Epithelial cell of esophagus (primary cell): ENCODE measurements around the gene CTSD.

Source experiments
- DNase-seq: peaks from one replicate; pipeline ENCODE4 v3.0.0; 2010; ENCODE audit warnings: low read depth
- H3K4me3 ChIP-seq: 2 replicates; pipeline ENCODE4 v1.5.1; 2011; ENCODE audit warnings: mild to moderate bottlenecking, low read length, control low read depth
- TF ChIP-seq, protein P1 (sequence below): IDR thresholded peaks from 2 replicates; pipeline ENCODE4 v1.5.1; 2011; ENCODE audit warnings: low read depth, mild to moderate bottlenecking, low read length, control low read depth, inconsistent platforms; ENCODE audit not compliant: insufficient read depth; ENCODE audit errors: missing control alignments

Gene CTSD

DNA sequence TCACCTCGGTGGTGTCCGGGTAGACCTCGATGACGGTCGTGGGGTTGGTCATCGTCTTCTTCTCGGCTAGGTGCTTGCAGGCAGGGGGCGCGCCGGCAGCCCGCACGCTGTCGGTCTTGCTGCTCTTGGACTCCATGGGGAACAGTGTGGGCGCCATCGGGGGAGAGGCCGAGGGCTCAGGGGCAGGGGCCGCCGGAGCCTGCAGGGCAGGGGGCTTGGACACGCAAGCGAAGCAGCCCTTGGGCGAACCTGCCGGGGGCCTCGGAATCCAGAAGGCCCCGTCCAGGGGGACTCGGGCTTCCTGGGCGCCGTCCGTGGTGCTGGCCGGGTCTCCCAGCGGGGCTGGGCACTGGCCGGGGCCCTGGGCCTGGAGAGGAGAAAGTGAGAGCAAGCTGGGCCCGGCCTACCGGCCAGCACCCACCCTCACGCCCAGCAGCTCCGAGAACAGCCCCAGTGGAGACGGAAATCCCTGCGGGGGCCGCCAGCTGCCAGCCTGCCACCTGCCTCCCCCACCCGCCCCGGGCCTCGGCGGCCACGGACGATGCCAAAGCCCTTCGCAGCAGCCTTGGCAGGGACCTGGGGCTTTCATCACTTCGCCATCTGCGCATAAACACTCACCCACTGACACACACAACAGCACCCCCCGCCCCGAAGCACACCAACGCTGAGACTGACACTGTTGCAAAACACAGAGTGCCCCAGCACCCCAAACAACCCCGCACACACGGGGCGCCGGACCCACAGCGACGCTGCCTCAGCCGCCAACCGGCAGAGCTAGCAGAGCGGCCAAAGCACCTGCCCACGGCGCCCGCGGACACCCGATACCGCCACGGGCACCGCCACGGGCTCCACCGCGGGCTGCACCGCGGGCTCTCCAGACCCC, 15.7 kb downstream of the CTSD start:
- H3K4me3 ChIP-seq: peak overlapping the region; percentile 83
- no peak for DNase-seq
- TF ChIP-seq, protein P1, sequence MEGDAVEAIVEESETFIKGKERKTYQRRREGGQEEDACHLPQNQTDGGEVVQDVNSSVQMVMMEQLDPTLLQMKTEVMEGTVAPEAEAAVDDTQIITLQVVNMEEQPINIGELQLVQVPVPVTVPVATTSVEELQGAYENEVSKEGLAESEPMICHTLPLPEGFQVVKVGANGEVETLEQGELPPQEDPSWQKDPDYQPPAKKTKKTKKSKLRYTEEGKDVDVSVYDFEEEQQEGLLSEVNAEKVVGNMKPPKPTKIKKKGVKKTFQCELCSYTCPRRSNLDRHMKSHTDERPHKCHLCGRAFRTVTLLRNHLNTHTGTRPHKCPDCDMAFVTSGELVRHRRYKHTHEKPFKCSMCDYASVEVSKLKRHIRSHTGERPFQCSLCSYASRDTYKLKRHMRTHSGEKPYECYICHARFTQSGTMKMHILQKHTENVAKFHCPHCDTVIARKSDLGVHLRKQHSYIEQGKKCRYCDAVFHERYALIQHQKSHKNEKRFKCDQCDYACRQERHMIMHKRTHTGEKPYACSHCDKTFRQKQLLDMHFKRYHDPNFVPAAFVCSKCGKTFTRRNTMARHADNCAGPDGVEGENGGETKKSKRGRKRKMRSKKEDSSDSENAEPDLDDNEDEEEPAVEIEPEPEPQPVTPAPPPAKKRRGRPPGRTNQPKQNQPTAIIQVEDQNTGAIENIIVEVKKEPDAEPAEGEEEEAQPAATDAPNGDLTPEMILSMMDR: peak; percentile 19

DNA sequence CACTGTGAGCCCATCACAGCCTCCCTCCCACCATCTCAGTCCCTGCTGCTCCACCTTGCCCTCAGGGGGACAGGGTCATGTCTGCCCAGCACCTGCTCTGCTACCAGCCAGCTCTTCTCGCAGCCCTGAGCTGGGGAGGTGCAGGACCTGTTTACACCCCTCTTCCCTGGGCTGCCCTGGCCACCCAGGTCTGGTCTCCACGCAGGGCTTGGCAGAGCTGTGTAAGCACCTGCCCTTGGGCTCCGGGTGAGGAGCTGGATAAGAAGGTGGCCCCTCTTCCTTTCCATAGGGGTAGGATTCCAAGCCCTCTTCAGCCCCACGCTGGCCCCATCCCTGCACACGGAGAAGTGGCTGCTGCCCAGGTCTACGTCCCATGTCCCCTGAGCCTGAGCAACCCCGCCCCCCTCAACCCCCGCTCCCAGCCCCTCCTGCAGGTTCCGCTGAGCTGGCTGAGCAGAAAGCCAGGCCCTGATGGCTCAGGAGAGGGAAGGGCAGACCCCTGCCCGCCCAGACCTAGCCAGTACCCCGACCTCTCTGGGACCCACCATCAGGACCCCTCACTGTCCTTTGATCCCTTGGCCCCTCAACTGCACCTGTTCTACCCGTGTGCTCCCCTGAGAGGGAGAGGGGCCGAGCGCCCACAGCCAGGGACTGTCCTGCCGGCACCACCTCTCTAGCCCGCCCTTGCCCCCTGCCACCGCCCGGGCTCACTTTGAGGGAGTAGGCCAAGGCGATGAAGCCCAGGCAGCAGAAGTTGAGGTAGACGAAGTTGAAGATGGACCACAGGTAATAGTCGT, 16.6 kb downstream of the CTSD start:
- H3K4me3 ChIP-seq: peak overlapping the region; percentile 83
- TF ChIP-seq, protein P1: no peak
- DNase-seq: no peak

DNA sequence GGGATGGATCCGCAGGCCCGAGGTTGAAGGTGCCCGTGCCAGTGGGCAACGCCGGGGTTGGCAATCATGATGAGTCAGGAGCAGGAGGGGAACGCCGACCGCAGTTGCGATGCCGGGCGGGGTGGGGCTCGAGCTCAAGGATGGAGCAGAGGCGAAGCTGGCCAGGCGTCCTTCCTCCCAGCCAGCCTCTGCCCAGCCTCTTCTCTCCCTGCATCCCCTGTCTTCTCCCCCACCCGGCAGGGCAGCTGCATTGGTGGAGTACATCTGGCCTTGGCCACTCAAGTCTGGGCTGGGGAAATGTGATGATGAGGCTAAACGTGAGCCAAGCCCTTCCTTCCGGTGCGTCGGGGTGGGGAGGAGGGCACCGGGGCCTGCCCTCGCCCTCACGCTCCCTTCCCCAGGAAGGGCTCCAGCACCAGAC, 17.2 kb downstream of the CTSD start:
- DNase-seq: no peak
- H3K4me3 ChIP-seq: peak overlapping the region; percentile 83
- TF ChIP-seq, protein P1: no peak

DNA sequence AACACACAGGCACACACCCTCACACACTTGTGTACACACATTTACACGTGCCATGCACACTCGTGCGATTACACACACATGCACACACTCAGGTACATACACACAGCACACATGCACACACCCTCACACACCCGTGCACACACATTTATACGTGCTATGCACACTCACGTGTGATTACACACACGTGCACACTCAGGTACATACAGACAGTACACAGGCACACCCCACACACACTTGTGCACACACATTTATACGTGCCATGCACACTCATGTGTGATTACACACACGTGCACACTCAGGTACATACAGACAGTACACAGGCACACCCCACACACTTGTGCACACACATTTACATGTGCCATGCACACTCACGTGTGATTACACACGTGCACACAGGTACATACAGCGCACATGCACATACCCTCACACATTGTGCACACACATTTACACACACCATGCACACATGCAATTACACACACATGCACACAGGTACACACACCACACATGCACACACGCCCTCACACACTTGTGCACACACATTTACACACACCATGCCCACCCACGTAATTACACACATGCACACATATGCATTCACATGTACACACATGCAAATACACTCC, 17.9 kb downstream of the CTSD start:
- no peak for DNase-seq
- H3K4me3 ChIP-seq: no peak overlapping the region
- TF ChIP-seq, protein P1: no peak

DNA sequence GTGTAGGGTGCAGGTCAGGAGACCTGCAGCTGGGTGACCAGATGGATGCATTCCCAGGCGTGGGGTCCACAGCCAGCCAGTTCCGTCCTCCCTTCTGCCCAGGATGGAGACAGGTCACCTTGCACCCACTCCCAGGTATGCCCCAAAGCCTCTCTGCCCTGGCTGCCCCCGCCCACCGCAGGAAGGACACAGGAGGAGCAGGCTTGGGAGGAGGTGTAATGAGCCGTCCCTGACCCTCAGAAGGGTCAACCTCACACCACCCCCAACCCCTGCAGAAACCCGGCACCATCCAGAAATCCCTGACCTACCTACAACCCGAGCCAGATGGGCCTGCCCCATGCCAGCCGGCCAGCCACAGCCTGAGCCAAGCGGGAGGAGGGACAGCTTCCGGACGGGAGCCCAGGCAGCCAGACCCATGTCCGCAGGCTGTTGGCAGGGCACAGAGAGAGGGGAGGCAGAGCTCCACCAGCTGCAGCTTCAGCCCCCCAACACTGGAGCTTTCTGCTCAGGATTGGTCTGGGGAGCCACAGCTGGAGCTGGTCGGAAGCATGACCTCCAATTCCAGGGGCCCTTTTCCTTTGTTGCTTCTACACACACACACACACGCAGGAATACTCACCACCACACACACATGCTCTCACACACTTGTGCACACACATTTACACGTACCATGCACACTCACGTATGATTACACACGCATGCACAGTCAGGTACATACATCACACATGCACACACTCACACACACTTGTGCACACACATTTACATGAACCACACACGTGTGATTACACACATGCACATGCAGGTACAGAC, 18.6 kb downstream of the CTSD start:
- DNase-seq: no peak
- TF ChIP-seq, protein P1: no peak
- no peak overlapping the region for H3K4me3 ChIP-seq
